Measurements from ENCODE around the gene SNRPA1.

Gene SNRPA1

GRCh38 chr15:101325263-101326025, 30.4 kb upstream of the SNRPA1 start:
- no peak for DNase-seq (ENCODE audit: extremely low read depth, low read depth)
- no peak for TF ChIP-seq CTCF (IDR thresholded peaks at IDR 0.05; ENCODE audit: low read depth, low read length, missing control alignments)
- no peak overlapping the region for H3K4me3 ChIP-seq (replicated peaks; ENCODE audit: low read depth, low read length)

GRCh38 chr15:101324524-101325177, 29.6 kb upstream of the SNRPA1 start:
- no peak for DNase-seq (ENCODE audit: extremely low read depth, low read depth)
- no peak for TF ChIP-seq CTCF (IDR thresholded peaks at IDR 0.05; ENCODE audit: low read depth, low read length, missing control alignments)
- H3K4me3 ChIP-seq (replicated peaks; ENCODE audit: low read depth, low read length) = no peak overlapping the region

- no peak overlapping the region for H3K4me3 ChIP-seq (replicated peaks; ENCODE audit: low read depth, low read length)
- DNase-seq (ENCODE audit: extremely low read depth, low read depth) = no peak
- no peak for TF ChIP-seq CTCF (IDR thresholded peaks at IDR 0.05; ENCODE audit: low read depth, low read length, missing control alignments)
Observed at GRCh38 chr15:101323793-101324523, 28.9 kb upstream of the SNRPA1 start.

- no peak for DNase-seq (ENCODE audit: extremely low read depth, low read depth)
- H3K4me3 ChIP-seq (replicated peaks; ENCODE audit: low read depth, low read length) = no peak overlapping the region
- no peak for TF ChIP-seq CTCF (IDR thresholded peaks at IDR 0.05; ENCODE audit: low read depth, low read length, missing control alignments)
Observed at GRCh38 chr15:101322854-101323477, 27.9 kb upstream of the SNRPA1 start.

GRCh38 chr15:101322016-101322695, 27.1 kb upstream of the SNRPA1 start:
- TF ChIP-seq CTCF (IDR thresholded peaks at IDR 0.05; ENCODE audit: low read depth, low read length, missing control alignments) = no peak
- no peak for DNase-seq (ENCODE audit: extremely low read depth, low read depth)
- no peak overlapping the region for H3K4me3 ChIP-seq (replicated peaks; ENCODE audit: low read depth, low read length)

GRCh38 chr15:101320501-101321052, 25.5 kb upstream of the SNRPA1 start:
- TF ChIP-seq CTCF (IDR thresholded peaks at IDR 0.05; ENCODE audit: low read depth, low read length, missing control alignments) = no peak
- H3K4me3 ChIP-seq (replicated peaks; ENCODE audit: low read depth, low read length) = no peak overlapping the region
- no peak for DNase-seq (ENCODE audit: extremely low read depth, low read depth)
